WI38 (cell line): ENCODE measurements around the gene SLC2A13.
A peak's percentile ranks its signal among the peaks of the same experiment; 100 is the strongest.

Experiments
- H3K4me3 ChIP-seq: 2 replicates; pipeline ENCODE4 v1.5.1; 2011; ENCODE audit warnings: low read depth, mild to moderate bottlenecking, control low read depth, low read length
- TF ChIP-seq, protein P1 (sequence below): IDR thresholded peaks from 2 replicates; pipeline ENCODE4 v1.5.1; 2012; ENCODE audit warnings: low read depth, mild to moderate bottlenecking, control low read depth, low read length

SLC2A13 gene

DNA sequence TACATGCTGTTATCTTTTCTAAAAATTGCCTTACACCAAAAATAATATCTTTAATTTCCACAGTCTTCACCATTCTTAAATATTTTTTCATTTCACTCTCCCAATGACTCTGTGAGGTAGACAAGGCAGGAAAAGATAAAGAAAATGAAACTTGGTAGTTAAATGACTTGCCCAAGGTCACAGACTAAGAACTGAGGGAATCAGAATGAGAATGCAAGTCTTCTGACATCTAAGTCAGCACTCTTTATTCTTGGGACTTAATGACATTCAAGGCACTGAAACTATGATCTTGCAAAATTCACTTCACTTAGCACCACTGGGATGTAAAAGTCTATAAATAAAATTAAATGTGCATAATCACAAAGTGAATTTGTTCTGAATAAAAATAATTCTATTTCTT, 104.5 kb downstream of the SLC2A13 start:
- H3K4me3 ChIP-seq: no peak overlapping the region
- TF ChIP-seq, protein P1, sequence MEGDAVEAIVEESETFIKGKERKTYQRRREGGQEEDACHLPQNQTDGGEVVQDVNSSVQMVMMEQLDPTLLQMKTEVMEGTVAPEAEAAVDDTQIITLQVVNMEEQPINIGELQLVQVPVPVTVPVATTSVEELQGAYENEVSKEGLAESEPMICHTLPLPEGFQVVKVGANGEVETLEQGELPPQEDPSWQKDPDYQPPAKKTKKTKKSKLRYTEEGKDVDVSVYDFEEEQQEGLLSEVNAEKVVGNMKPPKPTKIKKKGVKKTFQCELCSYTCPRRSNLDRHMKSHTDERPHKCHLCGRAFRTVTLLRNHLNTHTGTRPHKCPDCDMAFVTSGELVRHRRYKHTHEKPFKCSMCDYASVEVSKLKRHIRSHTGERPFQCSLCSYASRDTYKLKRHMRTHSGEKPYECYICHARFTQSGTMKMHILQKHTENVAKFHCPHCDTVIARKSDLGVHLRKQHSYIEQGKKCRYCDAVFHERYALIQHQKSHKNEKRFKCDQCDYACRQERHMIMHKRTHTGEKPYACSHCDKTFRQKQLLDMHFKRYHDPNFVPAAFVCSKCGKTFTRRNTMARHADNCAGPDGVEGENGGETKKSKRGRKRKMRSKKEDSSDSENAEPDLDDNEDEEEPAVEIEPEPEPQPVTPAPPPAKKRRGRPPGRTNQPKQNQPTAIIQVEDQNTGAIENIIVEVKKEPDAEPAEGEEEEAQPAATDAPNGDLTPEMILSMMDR: no peak

GRCh38 chr12:40000884-40001283, 105.0 kb downstream of the SLC2A13 start:
- TF ChIP-seq, protein P1: no peak
- no peak overlapping the region for H3K4me3 ChIP-seq

DNA sequence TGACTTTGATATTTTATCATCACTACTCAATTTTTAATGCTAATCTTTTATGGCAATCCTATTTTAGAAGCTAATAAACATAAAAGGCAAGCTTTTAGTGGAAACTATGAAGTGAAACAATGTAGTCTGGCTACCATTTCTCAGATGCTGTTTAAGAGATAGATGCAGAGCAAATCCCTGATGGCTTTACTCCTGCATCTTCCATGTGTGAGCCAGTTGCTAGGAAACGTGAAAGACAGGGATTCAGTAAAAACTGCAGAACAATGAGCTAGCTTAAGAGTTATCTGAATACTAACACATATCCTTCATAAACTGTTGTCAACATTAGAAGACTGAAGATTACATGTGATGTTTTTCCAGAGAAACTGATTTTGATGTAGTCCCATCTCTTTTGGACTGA, 112.6 kb downstream of the SLC2A13 start:
- TF ChIP-seq, protein P1: no peak
- H3K4me3 ChIP-seq: no peak overlapping the region

- TF ChIP-seq, protein P1: peak; percentile 83
- no peak overlapping the region for H3K4me3 ChIP-seq
Observed at GRCh38 chr12:39990122-39991101, 115.5 kb downstream of the SLC2A13 start.

- H3K4me3 ChIP-seq: no peak overlapping the region
- TF ChIP-seq, protein P1: no peak
Observed at GRCh38 chr12:39989501-39989900, 116.4 kb downstream of the SLC2A13 start.

- H3K4me3 ChIP-seq: no peak overlapping the region
- TF ChIP-seq, protein P1: no peak
Observed at GRCh38 chr12:39988574-39988973, 117.3 kb downstream of the SLC2A13 start.

- TF ChIP-seq, protein P1: no peak
- no peak overlapping the region for H3K4me3 ChIP-seq
Observed at GRCh38 chr12:39986674-39987073, 119.2 kb downstream of the SLC2A13 start.
